ENCODE results near the gene TSPAN2. TPM values are rescaled to one million over a fixed set of nuclear protein-coding genes. Genes with fewer than 3 reads are reported as not detected.

TSPAN2 gene
- total and polyA plus RNA-seq, 2 of the 4 experiments (the other 2 are of a cell fraction) = 0.18 to 0.60 TPM

DNA sequence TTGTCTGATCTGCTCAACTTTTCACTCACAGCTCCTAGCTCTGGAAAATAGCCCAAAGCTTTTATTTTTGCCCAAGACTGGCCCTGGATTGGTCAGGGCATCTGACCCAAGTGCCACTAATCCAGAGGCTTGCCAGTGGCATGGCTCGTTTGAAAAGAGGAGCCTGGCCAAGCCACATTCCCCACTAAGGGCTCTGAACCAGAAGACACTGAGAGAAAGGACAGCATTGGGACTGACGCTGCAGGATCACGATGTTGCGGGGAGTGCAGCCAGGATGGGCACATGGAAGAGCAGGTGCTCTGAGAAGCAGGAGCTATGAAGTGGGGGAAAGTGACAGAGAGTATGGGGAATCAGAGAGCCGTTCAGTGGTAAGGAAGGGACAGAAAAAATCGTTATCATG is 44.9 kb upstream of the TSPAN2 start (continued):
- no peak for TF ChIP-seq FOS (IDR thresholded peaks at IDR 0.05; ENCODE audit: low read depth, low read length)

- no peaks in the 10 kb centered on the region for H4K20me1 ChIP-seq (ENCODE audit: insufficient read depth, low read length)
- peak overlapping the region; percentile 17; the same call in 1 of the 2 replicates for H3K14ac ChIP-seq (replicated peaks; ENCODE audit: low read depth, low read length)
- peak overlapping the region; percentile 90 for H2BK120ac ChIP-seq (ENCODE audit: low read depth, low read length)
- no peak for ATAC-seq (ENCODE audit: low read depth)
- ChIA-PET CTCF (interaction anchor here (1.3 kb wide), 1 partner anchor 462 kb away, joined by 4 read pairs; no protein-coding TSS in a partner anchor), POLR2A (ENCODE audit: unreplicated experiment) (no interaction called here)
- no peak overlapping the region for H3K18ac ChIP-seq (ENCODE audit: low read depth, low read length)
- no peak overlapping the region for H3K27ac ChIP-seq (ENCODE audit: insufficient read depth, low read length)
- DNase-seq = peak; percentile 68
- 0 out of 4 replicates have a peak overlapping the region, but pooled peaks of 1 of the 2 experiments have one; percentile 9 for H4K8ac ChIP-seq (ENCODE audit: low read depth in 2 of 2, low read length in 2 of 2)
- no peaks in the 10 kb centered on the region for H3K9me3 ChIP-seq (ENCODE audit: control insufficient read depth, insufficient read depth, low read length)
- H3K27me3 ChIP-seq (ENCODE audit: control insufficient read depth, insufficient read depth, low read length) = no peaks in the 10 kb centered on the region
- no peak overlapping the region for H3K23ac ChIP-seq (ENCODE audit: low read depth, low read length)
- H4K91ac ChIP-seq (ENCODE audit: insufficient read depth, low read depth, low read length) = peak overlapping the region; percentile 63
- TF ChIP-seq NFE2L2 (IDR thresholded peaks at IDR 0.05; ENCODE audit: low read depth, low read length) (no peak), ELK1 (IDR thresholded peaks at IDR 0.05; ENCODE audit: borderline replicate concordance, low read depth, low read length) (no peak), BHLHE40 (IDR thresholded peaks at IDR 0.05; ENCODE audit: low read depth, low read length) (no peak), RCOR1 (IDR thresholded peaks at IDR 0.05; ENCODE audit: insufficient replicate concordance, low read length) (no peak), POLR2A (IDR thresholded peaks at IDR 0.05; ENCODE audit: low read depth, low read length) (no peak), CTCF (conservative IDR thresholded peaks at IDR 0.05; ENCODE audit: low read depth, low read length) (no peak)
- H3K4me3 ChIP-seq (ENCODE audit: insufficient read depth, low read depth, low read length) = no peak overlapping the region
- in situ Hi-C loops (cut with MboI; ENCODE audit: low sequenced_read_pairs) (no loop called here), dilution Hi-C loops (cut with HindIII; ENCODE audit: low sequenced_read_pairs, unreplicated experiment) (loop anchor here (25.0 kb wide), 1 partner anchor 454 kb away; no protein-coding TSS in a partner anchor), intact Hi-C loops (cut with micrococcal nuclease) (no loop called here)
- WGBS, 2 experiments (ENCODE audit: extremely low coverage in 2 of 2, insufficient read length in 1 of 2) = no CpG with 5 or more reads among the region's 1 CpG
- H2AK9ac ChIP-seq (replicated peaks; ENCODE audit: low read depth, low read length, poor library complexity) = peak overlapping the region; percentile 30
- H3K56ac ChIP-seq (ENCODE audit: extremely low read depth, insufficient read depth, low read length) = no peak overlapping the region
- no peak overlapping the region for H3K4me2 ChIP-seq (ENCODE audit: low read depth, low read length)
- H2BK15ac ChIP-seq (ENCODE audit: low read depth, low read length) = peak overlapping the region; percentile 79; the same call in 1 of the 3 replicates
- H3K4ac ChIP-seq (ENCODE audit: low read depth, low read length) = peak overlapping the region; percentile 62
- H3K4me1 ChIP-seq (ENCODE audit: control insufficient read depth, insufficient read depth, low read length) = peaks cover 9% of the 10 kb centered on the region
- no peak overlapping the region for H3K9ac ChIP-seq (ENCODE audit: low read depth, low read length)
- no TSS peak for BruUV-seq (replicated peaks)
- H2BK20ac ChIP-seq (ENCODE audit: low read depth, low read length) = peak overlapping the region; percentile 69; the same call in 1 of the 2 replicates
- H2AK5ac ChIP-seq (ENCODE audit: low read depth, low read length) = peak overlapping the region; percentile 29; the same call in 1 of the 2 replicates
- peaks cover 19% of the 10 kb centered on the region for H3K9me1 ChIP-seq (ENCODE audit: insufficient read depth, low read length)
- no peaks in the 10 kb centered on the region for H3K36me3 ChIP-seq (ENCODE audit: control insufficient read depth, insufficient read depth, low read length)
- no peaks in the 10 kb centered on the region for H3K79me1 ChIP-seq (ENCODE audit: low read depth in 1 of 2, low read length in 2 of 2)
- H2AFZ ChIP-seq (replicated peaks; ENCODE audit: low read length, poor library complexity) = peak overlapping the region; percentile 47
- H2BK5ac ChIP-seq (ENCODE audit: low read depth, low read length, poor library complexity, severe bottlenecking) = no peak overlapping the region
- no peak overlapping the region for H4K5ac ChIP-seq (ENCODE audit: low read depth, low read length)
Measured at GRCh38 chr1:115133440-115133839, 44.1 kb upstream of the TSPAN2 start.

All from IMR-90 (cell line).